ENCODE measurements around the gene GLRX5. TPM values are rescaled to one million over a fixed set of nuclear protein-coding genes. Genes with fewer than 3 reads are reported as not detected.

The GLRX5 gene
- total RNA-seq, 1 experiment from 2014 or later: 60.1 TPM

DNA sequence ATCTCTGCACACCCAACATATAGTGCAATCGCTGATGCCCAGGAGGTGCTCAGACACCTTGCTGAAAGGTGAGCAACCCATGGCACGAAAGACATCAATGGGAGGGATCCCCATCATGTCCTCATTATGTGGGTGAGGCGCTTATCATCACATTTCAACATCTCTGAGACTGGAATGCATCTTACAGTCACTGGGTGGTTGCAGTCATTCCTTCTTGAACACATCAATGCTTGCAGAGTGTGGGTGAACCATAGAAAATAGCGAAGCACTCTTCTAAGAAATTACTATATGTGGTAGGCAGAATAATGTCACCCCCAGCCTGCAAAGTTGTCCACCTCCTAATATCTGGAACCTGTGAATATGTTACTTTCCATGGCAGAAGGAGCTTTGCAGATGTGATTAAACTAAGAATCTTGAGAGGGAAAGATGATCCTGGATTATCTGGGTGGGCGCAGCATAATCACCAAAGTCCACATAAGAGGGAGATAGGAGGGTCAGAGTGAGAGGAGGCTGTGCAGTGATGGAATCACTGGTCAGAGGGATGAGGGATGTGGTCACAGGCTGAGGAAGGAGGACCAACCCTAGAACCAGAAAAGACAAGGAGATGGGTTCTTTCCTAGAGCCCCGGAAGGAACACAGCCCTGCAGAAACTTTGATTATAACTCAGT lies 51.2 kb downstream of the GLRX5 start:
- Histone ChIP-seq H3K4me2 (ENCODE audit: low read length) (no peak overlapping the region), H3K27me3 (ENCODE audit: insufficient read depth, low read length) (peaks cover 21% of the 10 kb centered on the region), H3K79me2 (ENCODE audit: insufficient read depth, low read length) (no peaks in the 10 kb centered on the region), H3K27ac (ENCODE audit: low read depth, low read length) (no peak overlapping the region), H3K9me2 (ENCODE audit: insufficient read depth) (no peaks in the 10 kb centered on the region), H3K36me3 (ENCODE audit: control insufficient read depth in 1 of 2, insufficient read depth in 2 of 2, low read length in 2 of 2) (no peaks in the 10 kb centered on the region; a peak in 1 of 4 replicates), H3K4me3 (replicated peaks in 1 of 2; ENCODE audit: low read depth in 1 of 2, low read length in 2 of 2) (no peak overlapping the region), H4K20me1 (ENCODE audit: insufficient read depth) (no peaks in the 10 kb centered on the region), H3K9me3 (ENCODE audit: control insufficient read depth in 1 of 2, insufficient read depth in 1 of 2, low read depth in 1 of 2, low read length in 2 of 2) (no peaks in the 10 kb centered on the region), H3K4me1 (ENCODE audit: control insufficient read depth in 1 of 2, insufficient read depth in 2 of 2, low read length in 2 of 2) (no peaks in the 10 kb centered on the region), H3K9ac (ENCODE audit: low read length) (no peak overlapping the region), H2AFZ (ENCODE audit: low read depth, low read length, poor library complexity, severe bottlenecking) (no peak overlapping the region)
- ChIA-PET POLR2A (no interaction called here), RAD21 (ENCODE audit: low non-redundant PET in 1 of 2, low total read pairs in 2 of 2, uncharacterized antibody in 2 of 2, unreplicated experiment in 2 of 2) (no interaction called here), CTCF (no interaction called here)
- no TSS peak for BruUV-seq (replicated peaks)
- no peak for TF ChIP-seq CBX3 (IDR thresholded peaks at IDR 0.05; ENCODE audit: low read depth)
- TF ChIP-seq, protein P1, sequence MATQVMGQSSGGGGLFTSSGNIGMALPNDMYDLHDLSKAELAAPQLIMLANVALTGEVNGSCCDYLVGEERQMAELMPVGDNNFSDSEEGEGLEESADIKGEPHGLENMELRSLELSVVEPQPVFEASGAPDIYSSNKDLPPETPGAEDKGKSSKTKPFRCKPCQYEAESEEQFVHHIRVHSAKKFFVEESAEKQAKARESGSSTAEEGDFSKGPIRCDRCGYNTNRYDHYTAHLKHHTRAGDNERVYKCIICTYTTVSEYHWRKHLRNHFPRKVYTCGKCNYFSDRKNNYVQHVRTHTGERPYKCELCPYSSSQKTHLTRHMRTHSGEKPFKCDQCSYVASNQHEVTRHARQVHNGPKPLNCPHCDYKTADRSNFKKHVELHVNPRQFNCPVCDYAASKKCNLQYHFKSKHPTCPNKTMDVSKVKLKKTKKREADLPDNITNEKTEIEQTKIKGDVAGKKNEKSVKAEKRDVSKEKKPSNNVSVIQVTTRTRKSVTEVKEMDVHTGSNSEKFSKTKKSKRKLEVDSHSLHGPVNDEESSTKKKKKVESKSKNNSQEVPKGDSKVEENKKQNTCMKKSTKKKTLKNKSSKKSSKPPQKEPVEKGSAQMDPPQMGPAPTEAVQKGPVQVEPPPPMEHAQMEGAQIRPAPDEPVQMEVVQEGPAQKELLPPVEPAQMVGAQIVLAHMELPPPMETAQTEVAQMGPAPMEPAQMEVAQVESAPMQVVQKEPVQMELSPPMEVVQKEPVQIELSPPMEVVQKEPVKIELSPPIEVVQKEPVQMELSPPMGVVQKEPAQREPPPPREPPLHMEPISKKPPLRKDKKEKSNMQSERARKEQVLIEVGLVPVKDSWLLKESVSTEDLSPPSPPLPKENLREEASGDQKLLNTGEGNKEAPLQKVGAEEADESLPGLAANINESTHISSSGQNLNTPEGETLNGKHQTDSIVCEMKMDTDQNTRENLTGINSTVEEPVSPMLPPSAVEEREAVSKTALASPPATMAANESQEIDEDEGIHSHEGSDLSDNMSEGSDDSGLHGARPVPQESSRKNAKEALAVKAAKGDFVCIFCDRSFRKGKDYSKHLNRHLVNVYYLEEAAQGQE (IDR thresholded peaks at IDR 0.05; ENCODE audit: low read depth): no peak
- no peak for TF ChIP-seq POLR2A (IDR thresholded peaks at IDR 0.05; ENCODE audit: borderline replicate concordance, extremely low read depth, insufficient read depth, insufficient read length)
- TF ChIP-seq, protein P2, sequence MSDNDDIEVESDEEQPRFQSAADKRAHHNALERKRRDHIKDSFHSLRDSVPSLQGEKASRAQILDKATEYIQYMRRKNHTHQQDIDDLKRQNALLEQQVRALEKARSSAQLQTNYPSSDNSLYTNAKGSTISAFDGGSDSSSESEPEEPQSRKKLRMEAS (IDR thresholded peaks at IDR 0.05): no peak
- no peak for TF ChIP-seq TCF7L2 (IDR thresholded peaks at IDR 0.05; ENCODE audit: borderline replicate concordance, extremely low read depth, insufficient read depth, insufficient read length)
- no peak for TF ChIP-seq ZNF274 (IDR thresholded peaks at IDR 0.05; ENCODE audit: low read depth, low read length)
- TF ChIP-seq, protein P3, sequence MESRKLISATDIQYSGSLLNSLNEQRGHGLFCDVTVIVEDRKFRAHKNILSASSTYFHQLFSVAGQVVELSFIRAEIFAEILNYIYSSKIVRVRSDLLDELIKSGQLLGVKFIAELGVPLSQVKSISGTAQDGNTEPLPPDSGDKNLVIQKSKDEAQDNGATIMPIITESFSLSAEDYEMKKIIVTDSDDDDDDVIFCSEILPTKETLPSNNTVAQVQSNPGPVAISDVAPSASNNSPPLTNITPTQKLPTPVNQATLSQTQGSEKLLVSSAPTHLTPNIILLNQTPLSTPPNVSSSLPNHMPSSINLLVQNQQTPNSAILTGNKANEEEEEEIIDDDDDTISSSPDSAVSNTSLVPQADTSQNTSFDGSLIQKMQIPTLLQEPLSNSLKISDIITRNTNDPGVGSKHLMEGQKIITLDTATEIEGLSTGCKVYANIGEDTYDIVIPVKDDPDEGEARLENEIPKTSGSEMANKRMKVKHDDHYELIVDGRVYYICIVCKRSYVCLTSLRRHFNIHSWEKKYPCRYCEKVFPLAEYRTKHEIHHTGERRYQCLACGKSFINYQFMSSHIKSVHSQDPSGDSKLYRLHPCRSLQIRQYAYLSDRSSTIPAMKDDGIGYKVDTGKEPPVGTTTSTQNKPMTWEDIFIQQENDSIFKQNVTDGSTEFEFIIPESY (IDR thresholded peaks at IDR 0.05; ENCODE audit: extremely low read depth, insufficient replicate concordance, low read length): no peak
- TF ChIP-seq RAD21 (IDR thresholded peaks at IDR 0.05; ENCODE audit: low read depth): no peak
- TF ChIP-seq, protein P4, sequence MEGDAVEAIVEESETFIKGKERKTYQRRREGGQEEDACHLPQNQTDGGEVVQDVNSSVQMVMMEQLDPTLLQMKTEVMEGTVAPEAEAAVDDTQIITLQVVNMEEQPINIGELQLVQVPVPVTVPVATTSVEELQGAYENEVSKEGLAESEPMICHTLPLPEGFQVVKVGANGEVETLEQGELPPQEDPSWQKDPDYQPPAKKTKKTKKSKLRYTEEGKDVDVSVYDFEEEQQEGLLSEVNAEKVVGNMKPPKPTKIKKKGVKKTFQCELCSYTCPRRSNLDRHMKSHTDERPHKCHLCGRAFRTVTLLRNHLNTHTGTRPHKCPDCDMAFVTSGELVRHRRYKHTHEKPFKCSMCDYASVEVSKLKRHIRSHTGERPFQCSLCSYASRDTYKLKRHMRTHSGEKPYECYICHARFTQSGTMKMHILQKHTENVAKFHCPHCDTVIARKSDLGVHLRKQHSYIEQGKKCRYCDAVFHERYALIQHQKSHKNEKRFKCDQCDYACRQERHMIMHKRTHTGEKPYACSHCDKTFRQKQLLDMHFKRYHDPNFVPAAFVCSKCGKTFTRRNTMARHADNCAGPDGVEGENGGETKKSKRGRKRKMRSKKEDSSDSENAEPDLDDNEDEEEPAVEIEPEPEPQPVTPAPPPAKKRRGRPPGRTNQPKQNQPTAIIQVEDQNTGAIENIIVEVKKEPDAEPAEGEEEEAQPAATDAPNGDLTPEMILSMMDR (IDR thresholded peaks at IDR 0.05 in 2 of 3, conservative IDR thresholded peaks at IDR 0.05 in 1 of 3; ENCODE audit: borderline replicate concordance in 1 of 3, insufficient read depth in 1 of 3, low read depth in 2 of 3, low read length in 2 of 3): no peak
- no peak for TF ChIP-seq CEBPB (IDR thresholded peaks at IDR 0.05; ENCODE audit: low read depth)
- no peak for TF ChIP-seq ZFX (IDR thresholded peaks at IDR 0.05)
- TF ChIP-seq EGR1 (IDR thresholded peaks at IDR 0.05; ENCODE audit: low read depth): no peak
- no peak for TF ChIP-seq EZH2phosphoT487 (IDR thresholded peaks at IDR 0.05; ENCODE audit: borderline replicate concordance)
- no peak for TF ChIP-seq ELF1 (IDR thresholded peaks at IDR 0.05; ENCODE audit: borderline replicate concordance, low read depth)
- intact Hi-C loops (cut with micrococcal nuclease): no loop called here
- ATAC-seq (no peak), DNase-seq (ENCODE audit: low read depth, low spot score) (no peak)
